ENCODE data around the gene TRUB1. TPM values are rescaled to one million over a fixed set of nuclear protein-coding genes. Genes with fewer than 3 reads are reported as not detected.

Gene TRUB1
- total RNA-seq, 2 experiments from 2014 or later, result 16.3 to 22.6 TPM

DNA sequence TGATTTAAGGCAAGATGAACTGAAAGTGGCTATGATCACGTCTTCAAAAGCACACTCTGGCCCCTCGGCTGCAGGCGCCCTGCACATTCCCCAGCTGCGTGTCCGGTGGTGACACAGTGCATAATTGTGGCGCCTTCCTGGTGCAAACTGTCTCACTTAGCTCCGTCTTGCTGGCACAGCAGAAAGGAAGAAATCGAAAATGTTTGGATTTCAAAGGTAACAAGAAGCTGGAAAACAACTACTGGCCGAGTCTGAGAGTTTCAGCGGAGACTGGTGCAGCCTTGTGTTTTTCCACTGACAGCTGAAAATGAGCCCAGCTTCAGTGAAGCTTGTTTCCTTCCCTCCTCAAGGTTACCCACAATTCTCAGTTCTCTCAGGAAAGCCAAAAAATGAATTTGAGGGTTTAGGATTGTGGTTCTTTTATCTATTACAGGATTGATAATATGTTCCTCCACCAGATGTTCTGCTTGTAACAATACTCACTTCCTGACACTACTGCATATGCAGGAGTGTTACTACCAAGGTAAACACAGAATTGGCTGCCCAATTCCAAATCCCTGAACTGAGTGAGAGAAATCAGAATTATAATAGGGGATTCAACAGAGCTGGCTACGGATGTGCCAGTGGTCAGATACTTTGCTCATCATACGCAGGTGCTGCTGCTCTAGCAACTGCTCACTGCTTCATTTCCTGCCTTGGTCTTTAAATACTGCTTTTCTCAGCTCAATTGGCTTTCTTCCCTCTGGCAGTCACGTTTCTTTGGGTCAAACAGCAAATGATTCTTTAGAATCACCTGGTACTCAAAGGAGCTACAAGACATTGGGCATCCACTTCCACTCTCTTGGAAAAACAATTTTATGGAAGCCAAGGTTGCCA is 63.7 kb downstream of the TRUB1 start:
- Mint-ChIP-seq H3K4me1 (peaks cover 7% of the 10 kb centered on the region), H3K4me3 (no peak overlapping the region), H3K27me3 (peaks cover 9% of the 10 kb centered on the region), H3K36me3 (no peaks in the 10 kb centered on the region), H3K27ac (no peak overlapping the region), H3K9me3 (ENCODE audit: low read depth) (no peaks in the 10 kb centered on the region)
- DNase-seq (no peak), ATAC-seq (no peak)
- CTCF ChIA-PET, result no interaction called here

DNA sequence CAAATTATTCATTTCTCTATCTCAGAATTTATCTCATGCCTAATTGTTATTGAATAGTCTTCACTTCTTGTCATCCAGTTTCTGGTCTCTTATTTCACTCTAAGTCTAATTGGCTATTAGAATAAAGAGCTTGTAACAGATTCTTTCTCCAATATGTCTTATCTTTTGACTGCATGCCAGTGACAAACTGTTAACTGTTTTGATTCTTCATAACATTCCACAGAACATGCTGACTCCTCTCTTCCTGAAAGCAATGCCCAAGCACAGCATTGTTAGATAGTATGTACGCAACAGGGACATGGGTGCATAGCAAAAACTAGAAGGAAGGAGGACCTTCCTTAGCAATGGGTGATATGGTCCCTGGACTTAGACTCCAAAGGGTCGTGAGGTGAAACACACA is 65.4 kb downstream of the TRUB1 start:
- Mint-ChIP-seq H3K4me3 (no peak overlapping the region), H3K4me1 (peaks cover 7% of the 10 kb centered on the region), H3K27me3 (peaks cover 9% of the 10 kb centered on the region), H3K9me3 (ENCODE audit: low read depth) (no peaks in the 10 kb centered on the region), H3K36me3 (no peaks in the 10 kb centered on the region), H3K27ac (no peak overlapping the region)
- CTCF ChIA-PET, result no interaction called here
- no peak for ATAC-seq
- no peak for DNase-seq

DNA sequence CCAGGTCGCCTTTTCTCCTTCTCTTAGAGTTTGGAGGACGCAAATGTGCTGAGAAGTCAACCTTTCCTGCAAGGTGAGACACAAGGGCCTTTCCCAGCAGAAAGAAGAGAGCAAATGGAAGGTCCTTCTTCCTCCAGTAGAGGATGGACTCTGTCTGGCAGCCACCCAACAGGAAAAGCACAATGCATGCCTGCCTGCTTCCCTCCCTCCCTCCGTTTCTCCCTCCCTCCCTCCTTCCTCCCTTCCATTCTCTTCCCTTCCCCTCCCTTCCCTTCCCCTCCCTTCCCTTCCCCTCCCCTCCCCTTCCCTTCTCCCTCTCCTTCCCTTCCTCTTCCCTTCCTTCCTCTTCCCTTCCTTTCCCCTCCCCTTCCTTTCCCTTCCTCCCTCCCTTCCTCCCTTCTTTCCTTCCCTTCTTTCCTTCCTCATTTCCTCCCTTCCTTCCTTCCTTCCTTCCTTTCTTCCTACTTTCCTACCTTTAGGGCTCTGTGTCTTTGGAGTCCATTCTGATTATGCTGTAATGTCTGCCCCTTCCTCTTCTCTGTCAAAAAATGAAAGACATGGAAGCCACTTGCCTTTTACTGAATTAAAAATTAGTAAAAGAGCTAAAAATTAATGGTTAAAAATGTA is 66.4 kb downstream of the TRUB1 start:
- H3K9me3 Mint-ChIP-seq (ENCODE audit: low read depth), result no peaks in the 10 kb centered on the region
- ATAC-seq, result no peak
- CTCF ChIA-PET, result no interaction called here
- H3K36me3 Mint-ChIP-seq, result no peaks in the 10 kb centered on the region
- no peak overlapping the region for H3K4me3 Mint-ChIP-seq
- DNase-seq, result no peak
- H3K27me3 Mint-ChIP-seq, result peaks cover 9% of the 10 kb centered on the region
- H3K4me1 Mint-ChIP-seq, result peaks cover 7% of the 10 kb centered on the region
- H3K27ac Mint-ChIP-seq, result no peak overlapping the region

DNA sequence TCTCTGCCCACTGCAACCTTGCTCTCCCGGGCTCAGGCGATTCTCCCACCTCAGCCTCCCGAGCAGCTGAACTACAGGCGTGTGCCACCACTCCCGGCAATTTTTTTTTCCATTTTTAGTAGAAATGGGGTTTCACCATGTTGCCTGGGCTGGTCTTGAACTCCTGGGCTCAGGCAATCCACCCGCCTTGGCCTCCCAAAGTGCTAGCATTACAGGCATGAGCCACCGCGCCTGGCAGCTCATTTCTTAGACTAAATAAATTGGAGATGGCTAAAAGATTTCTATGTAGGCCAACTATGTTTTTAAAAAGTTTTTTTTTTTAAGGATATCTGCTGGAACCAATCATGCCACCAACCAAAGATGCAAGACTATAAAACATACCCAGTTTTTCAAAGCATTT is 67.8 kb downstream of the TRUB1 start:
- H3K9me3 Mint-ChIP-seq (ENCODE audit: low read depth), result no peaks in the 10 kb centered on the region
- H3K4me1 Mint-ChIP-seq, result peaks cover 7% of the 10 kb centered on the region
- no peak for ATAC-seq
- H3K27me3 Mint-ChIP-seq, result peaks cover 11% of the 10 kb centered on the region
- no peak overlapping the region for H3K27ac Mint-ChIP-seq
- H3K4me3 Mint-ChIP-seq, result no peak overlapping the region
- H3K36me3 Mint-ChIP-seq, result no peaks in the 10 kb centered on the region
- CTCF ChIA-PET, result no interaction called here
- no peak for DNase-seq

DNA sequence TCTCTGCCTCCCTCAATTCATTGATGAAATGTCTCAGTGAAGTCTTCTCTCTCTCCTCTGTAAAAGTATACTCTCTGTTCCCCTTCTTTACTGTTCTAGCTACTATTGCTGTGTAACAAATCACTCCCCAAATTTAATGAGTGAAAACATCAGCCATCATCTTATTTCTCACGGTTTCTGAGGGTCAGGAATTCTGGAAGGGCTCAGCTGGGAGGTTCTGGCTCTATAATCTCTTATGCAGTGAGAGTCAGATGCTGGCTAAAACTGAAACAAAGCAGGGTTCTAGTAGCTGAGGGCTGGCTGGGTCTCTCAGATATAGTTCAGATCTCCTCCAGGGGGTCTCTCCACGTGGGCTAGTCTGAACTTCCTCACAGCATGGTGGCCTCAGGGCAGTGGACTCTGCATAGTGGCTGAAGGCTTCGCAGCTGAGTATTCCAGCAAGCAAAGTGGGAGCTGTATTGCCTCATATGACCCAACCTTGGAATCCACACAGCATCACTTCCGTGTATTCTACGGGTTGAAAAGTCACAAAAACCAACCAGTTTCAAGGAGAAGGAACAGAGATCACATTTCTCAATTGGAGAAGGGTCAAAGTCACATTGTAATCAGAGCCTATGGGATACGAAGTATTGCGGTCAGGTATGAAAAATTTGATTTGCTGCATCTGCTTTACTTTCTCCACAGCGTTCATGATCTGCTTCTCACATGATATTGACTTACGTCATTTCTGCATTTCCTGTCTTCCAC is 80.4 kb downstream of the TRUB1 start:
- H3K9me3 Mint-ChIP-seq (ENCODE audit: low read depth), result no peaks in the 10 kb centered on the region
- H3K27me3 Mint-ChIP-seq, result peaks cover 16% of the 10 kb centered on the region
- no peaks in the 10 kb centered on the region for H3K36me3 Mint-ChIP-seq
- H3K4me3 Mint-ChIP-seq, result no peak overlapping the region
- CTCF ChIA-PET, result no interaction called here
- H3K4me1 Mint-ChIP-seq, result no peaks in the 10 kb centered on the region
- H3K27ac Mint-ChIP-seq, result no peak overlapping the region
- ATAC-seq (no peak), DNase-seq (no peak)

DNA sequence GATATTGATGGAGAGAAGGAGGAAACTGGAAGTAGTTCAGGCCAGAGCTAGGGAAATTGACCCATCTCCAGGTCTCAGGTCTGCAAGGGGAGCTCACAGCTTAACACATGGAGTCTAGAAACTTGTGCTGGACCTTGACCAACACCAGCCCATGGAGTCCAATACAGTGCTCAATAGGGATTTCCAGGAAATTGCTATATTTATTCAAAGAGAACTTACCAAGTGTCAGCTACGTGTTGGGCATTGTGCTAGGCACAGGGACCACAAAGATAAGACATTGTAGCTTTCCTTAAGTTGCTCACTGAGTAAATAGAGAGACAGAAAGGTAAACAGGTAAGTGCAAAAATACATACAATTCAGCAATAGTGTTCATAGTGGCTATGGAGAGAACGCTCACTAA is 82.5 kb downstream of the TRUB1 start:
- Mint-ChIP-seq H3K36me3 (no peaks in the 10 kb centered on the region), H3K4me1 (no peaks in the 10 kb centered on the region), H3K9me3 (ENCODE audit: low read depth) (no peaks in the 10 kb centered on the region), H3K27ac (no peak overlapping the region), H3K4me3 (no peak overlapping the region), H3K27me3 (peaks cover 22% of the 10 kb centered on the region)
- no peak for ATAC-seq
- no peak for DNase-seq
- CTCF ChIA-PET, result no interaction called here

DNA sequence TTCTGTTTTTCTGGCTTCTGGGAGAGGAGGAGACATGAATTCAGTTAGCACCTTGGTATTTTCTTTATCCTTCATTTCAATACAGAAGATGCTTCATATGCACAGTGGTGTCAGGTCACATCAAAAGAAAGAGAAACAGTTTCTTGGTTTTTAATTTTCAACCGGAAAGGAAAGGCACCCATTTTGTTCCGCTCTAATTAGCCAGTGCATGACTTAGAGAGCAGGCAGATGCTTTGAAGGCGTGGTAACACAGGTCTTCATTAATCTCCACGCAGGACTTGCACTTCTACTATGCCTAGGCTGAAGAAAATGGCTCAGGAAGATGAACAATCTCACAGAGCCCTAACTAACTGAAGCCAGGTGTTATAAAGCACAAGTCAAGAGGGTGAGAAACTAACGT is 84.7 kb downstream of the TRUB1 start:
- Mint-ChIP-seq H3K4me3 (no peak overlapping the region), H3K36me3 (no peaks in the 10 kb centered on the region), H3K27me3 (peaks cover 18% of the 10 kb centered on the region), H3K9me3 (ENCODE audit: low read depth) (no peaks in the 10 kb centered on the region), H3K27ac (no peak overlapping the region), H3K4me1 (no peaks in the 10 kb centered on the region)
- CTCF ChIA-PET, result interaction anchor here (1.1 kb wide), 1 partner anchor 25 kb away, joined by 3 read pairs; no protein-coding TSS in a partner anchor
- DNase-seq (no peak), ATAC-seq (no peak)

DNA sequence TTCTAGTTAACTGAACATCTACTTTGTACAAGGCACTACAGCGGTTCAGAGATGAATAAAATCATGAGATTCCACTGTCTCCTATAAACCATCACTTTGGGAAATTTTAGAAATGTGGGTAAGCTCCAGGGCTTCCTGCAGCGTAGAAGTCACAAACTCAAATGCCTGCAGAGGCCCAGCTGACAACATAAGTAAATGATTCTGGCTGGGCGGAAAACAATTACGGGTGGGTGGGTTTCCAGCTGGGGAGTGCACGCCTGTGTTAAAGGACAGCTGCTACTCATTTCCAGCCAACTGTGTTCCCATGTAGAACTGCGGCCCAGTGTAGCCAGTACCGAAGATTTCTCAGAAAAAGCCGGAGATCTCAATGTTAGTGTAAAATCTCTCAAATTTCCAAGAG is 85.7 kb downstream of the TRUB1 start:
- no peak for ATAC-seq
- Mint-ChIP-seq H3K36me3 (no peaks in the 10 kb centered on the region), H3K27ac (no peak overlapping the region), H3K9me3 (ENCODE audit: low read depth) (no peaks in the 10 kb centered on the region), H3K4me3 (no peak overlapping the region), H3K27me3 (peaks cover 18% of the 10 kb centered on the region), H3K4me1 (no peaks in the 10 kb centered on the region)
- DNase-seq, result no peak
- CTCF ChIA-PET, result interaction anchor here (1.1 kb wide), 1 partner anchor 24 kb away, joined by 3 read pairs; no protein-coding TSS in a partner anchor

DNA sequence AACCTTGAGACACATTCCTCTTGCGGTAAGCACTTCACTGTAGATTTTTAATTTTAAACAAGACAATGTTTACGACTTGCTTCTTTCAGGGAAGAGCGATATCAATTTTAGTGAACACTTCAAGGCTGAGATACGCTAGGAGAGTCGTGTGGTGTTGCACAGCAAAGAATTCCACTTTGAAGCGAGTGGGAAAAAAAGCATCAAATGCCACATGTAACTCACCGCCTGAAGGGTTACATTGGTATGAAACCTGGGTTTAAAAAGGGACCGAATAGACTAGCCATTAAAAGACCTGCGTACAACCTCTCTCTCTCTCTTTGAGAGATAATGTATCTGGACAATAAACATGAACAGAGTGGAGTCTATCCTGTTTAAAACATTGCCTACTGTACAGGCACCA is 86.4 kb downstream of the TRUB1 start:
- Mint-ChIP-seq H3K27ac (no peak overlapping the region), H3K9me3 (ENCODE audit: low read depth) (no peaks in the 10 kb centered on the region), H3K27me3 (peaks cover 11% of the 10 kb centered on the region), H3K4me1 (no peaks in the 10 kb centered on the region), H3K4me3 (no peak overlapping the region), H3K36me3 (no peaks in the 10 kb centered on the region)
- CTCF ChIA-PET, result no interaction called here
- DNase-seq (no peak), ATAC-seq (no peak)

DNA sequence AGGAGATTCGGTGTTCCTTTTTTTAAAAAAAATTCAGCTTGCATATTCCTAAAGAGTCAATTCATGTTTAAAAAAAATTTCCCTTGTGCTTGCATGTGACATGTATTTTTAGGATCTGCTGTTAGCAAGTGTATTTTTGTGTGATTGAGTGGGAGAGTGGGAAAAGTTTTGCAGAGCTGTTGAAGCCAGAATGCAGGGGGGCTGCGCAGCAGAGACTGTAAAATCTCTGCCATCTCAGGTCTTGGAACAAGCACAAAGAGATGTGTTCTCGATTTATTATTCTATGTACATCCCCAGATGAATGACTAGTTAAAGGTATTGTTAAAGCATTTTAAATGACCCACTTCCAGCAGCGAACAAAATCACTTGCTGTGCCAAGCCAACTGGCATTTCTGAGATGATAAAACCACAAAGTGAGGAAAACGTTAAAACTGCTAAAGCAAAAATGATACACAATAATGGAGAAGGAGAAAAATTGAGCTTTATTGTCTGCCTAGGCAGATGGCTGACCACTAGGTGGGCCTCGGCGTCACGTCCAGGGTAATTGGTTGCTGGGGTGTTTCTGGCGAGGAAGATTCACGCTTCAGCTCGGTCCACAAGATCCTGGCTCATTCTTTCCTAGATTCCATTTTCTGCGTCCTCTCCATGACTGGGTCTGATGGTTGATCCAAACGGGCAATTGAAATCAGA is 88.2 kb downstream of the TRUB1 start:
- H3K27me3 Mint-ChIP-seq, result peaks cover 9% of the 10 kb centered on the region
- CTCF ChIA-PET, result no interaction called here
- H3K36me3 Mint-ChIP-seq, result no peaks in the 10 kb centered on the region
- H3K27ac Mint-ChIP-seq, result no peak overlapping the region
- DNase-seq, result no peak
- no peak for ATAC-seq
- no peaks in the 10 kb centered on the region for H3K4me1 Mint-ChIP-seq
- no peak overlapping the region for H3K4me3 Mint-ChIP-seq
- no peaks in the 10 kb centered on the region for H3K9me3 Mint-ChIP-seq (ENCODE audit: low read depth)

DNA sequence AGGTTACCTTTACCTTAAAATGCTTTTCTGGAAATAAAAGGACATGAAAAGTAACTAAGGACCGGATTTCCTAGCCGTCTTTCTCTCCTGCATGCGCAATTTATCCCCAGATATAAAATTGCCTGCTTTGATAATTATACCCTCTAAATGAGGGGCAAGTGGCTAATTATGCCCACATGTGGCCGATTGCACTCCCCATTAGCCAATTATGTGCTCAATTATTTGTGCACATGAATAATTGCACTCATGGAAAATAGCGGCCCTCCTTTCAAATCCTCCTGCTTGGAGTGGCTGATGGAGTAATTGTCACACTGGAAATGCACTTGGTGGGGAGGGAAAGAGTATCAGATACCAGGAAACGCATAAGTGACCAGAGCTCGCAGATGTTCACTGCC is 88.7 kb downstream of the TRUB1 start:
- Mint-ChIP-seq H3K27ac (no peak overlapping the region), H3K4me1 (no peaks in the 10 kb centered on the region), H3K27me3 (peaks cover 11% of the 10 kb centered on the region), H3K36me3 (no peaks in the 10 kb centered on the region), H3K4me3 (no peak overlapping the region), H3K9me3 (ENCODE audit: low read depth) (no peaks in the 10 kb centered on the region)
- ATAC-seq, result no peak
- no peak for DNase-seq
- CTCF ChIA-PET, result no interaction called here
